Right atrium auricular region (tissue), 2 donors: ENCODE measurements around the gene CACNG4. TPM values are rescaled to one million over a fixed set of nuclear protein-coding genes. Genes with fewer than 3 reads are reported as not detected.

Experiments used
- DNase-seq: peaks from one replicate; pipeline ENCODE4 v3.0.0-alpha.2; 2019; ENCODE audit warnings: low spot score
- H3K27ac ChIP-seq, 2 donors: fragments of 200-600 bp; sonication (generic); 1 replicate in 1 of 2; 2 replicates in 1 of 2; pipeline ENCODE4 v1.5.1; 2016 to 2019
- H3K27me3 ChIP-seq, 2 donors: fragments of 200-600 bp; sonication (generic); one replicate each; pipeline versions ENCODE4 v1.5.1 to v1.6.0; 2017 to 2019
- H3K36me3 ChIP-seq: fragments of 200-600 bp; sonication (generic); one replicate; pipeline ENCODE4 v1.5.1; 2016
- H3K4me1 ChIP-seq, 2 donors: fragments of 200-600 bp; sonication (generic); one replicate each; pipeline versions ENCODE4 v1.5.1 to v1.6.0; 2017 to 2019
- H3K4me3 ChIP-seq, 2 donors: fragments of 200-600 bp; sonication (generic); 1 replicate in 1 of 2; 2 replicates in 1 of 2; pipeline ENCODE4 v1.5.1; 2017 to 2019; ENCODE audit warnings: mild to moderate bottlenecking in 1 of 2, moderate library complexity in 1 of 2
- H3K9me3 ChIP-seq, 2 donors: fragments of 200-600 bp; sonication (generic); one replicate each; pipeline ENCODE4 v1.5.1; 2019
- total RNA-seq, 2 donors: library from RNA; depleted of rRNA; stranded (reverse); fragments of >200 nt; gene quantifications; one replicate each; pipeline ENCODE4 v1.1.0, GENCODE V29; 2016
- TF ChIP-seq, protein P1 (sequence below), 2 donors: fragments of 200-600 bp; sonication (generic); IDR thresholded peaks; one replicate each; pipeline ENCODE4 v1.5.1; 2019; ENCODE audit warnings: antibody characterized with exemption in 2 of 2

Gene CACNG4
- total RNA-seq, 2 donors from 2014 or later = 0.63 to 1.9 TPM

DNA sequence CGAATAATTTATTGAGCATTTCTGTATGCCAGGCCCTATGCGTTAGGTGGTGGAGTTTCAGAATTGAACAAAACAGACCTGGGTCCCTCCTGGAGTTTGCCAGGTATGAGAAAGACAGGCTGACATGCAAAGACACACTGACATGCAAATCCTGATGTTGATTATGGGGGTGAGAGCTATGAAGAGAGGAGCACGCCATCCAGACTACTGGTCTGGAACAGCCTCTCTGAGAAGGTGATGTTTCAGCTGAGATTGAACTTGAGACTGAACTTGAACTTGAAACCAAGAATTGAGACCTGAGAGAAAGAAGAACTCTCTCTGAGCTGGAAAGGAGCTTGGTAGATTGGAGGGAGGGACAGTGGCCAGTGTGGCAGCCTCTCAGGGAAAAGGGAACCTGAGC is 14.2 kb upstream of the CACNG4 start:
- Histone ChIP-seq H3K4me1 (no peaks in the 10 kb centered on the region), H3K27ac (no peak overlapping the region), H3K27me3 (no peaks in the 10 kb centered on the region), H3K36me3 (no peaks in the 10 kb centered on the region), H3K9me3 (no peaks in the 10 kb centered on the region), H3K4me3 (no peak overlapping the region)
- TF ChIP-seq, protein P1, sequence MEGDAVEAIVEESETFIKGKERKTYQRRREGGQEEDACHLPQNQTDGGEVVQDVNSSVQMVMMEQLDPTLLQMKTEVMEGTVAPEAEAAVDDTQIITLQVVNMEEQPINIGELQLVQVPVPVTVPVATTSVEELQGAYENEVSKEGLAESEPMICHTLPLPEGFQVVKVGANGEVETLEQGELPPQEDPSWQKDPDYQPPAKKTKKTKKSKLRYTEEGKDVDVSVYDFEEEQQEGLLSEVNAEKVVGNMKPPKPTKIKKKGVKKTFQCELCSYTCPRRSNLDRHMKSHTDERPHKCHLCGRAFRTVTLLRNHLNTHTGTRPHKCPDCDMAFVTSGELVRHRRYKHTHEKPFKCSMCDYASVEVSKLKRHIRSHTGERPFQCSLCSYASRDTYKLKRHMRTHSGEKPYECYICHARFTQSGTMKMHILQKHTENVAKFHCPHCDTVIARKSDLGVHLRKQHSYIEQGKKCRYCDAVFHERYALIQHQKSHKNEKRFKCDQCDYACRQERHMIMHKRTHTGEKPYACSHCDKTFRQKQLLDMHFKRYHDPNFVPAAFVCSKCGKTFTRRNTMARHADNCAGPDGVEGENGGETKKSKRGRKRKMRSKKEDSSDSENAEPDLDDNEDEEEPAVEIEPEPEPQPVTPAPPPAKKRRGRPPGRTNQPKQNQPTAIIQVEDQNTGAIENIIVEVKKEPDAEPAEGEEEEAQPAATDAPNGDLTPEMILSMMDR (IDR thresholded peaks at IDR 0.05) = no peak
- no peak for DNase-seq

DNA sequence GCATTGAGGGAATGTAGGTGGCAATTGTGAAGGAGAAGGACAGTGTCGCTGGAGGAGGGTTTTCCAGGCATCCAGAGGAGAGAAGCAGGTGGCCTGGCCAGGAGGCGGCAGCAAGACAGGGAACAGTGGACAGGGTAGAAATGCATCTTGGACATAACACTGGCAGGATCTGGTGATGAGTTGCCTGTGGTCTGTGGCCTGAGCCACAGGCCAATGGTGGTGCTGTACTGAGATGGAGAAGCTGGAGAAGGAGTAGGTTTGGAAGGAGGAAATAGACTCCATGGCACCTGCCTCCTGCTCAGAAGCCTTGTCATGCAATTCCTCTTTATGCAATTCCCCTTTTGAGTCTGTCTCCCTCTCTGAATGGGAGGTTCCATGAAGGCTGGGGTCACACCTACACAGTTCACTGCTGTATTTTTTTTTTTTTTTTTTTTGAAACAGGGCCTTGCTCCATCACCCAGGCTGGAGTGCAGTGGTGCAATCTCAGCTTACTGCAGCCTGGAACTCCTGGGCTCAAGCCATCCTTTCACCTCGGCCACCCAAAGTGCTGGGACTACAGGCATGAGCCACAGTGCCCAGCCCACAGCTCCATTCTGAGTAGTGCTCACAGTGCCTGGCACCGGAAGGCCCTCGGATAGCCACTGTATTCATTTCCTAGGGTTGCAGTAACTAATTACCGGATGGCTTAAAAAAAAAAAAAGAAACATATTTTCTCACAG is 13.5 kb upstream of the CACNG4 start:
- Histone ChIP-seq H3K9me3 (no peaks in the 10 kb centered on the region), H3K27ac (no peak overlapping the region), H3K4me1 (no peaks in the 10 kb centered on the region), H3K36me3 (no peaks in the 10 kb centered on the region), H3K4me3 (no peak overlapping the region), H3K27me3 (no peaks in the 10 kb centered on the region)
- no peak for DNase-seq
- TF ChIP-seq, protein P1 (IDR thresholded peaks at IDR 0.05) = no peak

DNA sequence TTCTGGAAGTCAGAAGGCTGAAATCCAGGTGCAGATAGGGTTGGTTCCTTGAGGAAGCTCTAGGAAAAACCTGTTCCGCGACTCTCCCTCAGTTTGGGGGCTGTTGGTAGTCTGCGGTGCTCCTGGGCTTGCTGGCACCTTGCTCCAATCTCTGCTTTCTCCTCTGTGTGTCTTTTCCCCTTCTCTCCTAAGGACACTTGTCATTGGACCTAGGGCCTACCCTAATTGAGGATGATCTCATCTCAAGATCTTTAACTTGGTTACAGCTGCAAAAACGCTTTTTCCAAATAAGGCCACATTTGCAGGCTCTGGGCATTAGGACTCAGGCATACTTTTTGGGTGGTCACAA is 12.9 kb upstream of the CACNG4 start:
- TF ChIP-seq, protein P1 (IDR thresholded peaks at IDR 0.05) = no peak
- Histone ChIP-seq H3K36me3 (no peaks in the 10 kb centered on the region), H3K9me3 (no peaks in the 10 kb centered on the region), H3K4me1 (no peaks in the 10 kb centered on the region), H3K4me3 (no peak overlapping the region), H3K27ac (no peak overlapping the region), H3K27me3 (no peaks in the 10 kb centered on the region)
- DNase-seq = no peak

DNA sequence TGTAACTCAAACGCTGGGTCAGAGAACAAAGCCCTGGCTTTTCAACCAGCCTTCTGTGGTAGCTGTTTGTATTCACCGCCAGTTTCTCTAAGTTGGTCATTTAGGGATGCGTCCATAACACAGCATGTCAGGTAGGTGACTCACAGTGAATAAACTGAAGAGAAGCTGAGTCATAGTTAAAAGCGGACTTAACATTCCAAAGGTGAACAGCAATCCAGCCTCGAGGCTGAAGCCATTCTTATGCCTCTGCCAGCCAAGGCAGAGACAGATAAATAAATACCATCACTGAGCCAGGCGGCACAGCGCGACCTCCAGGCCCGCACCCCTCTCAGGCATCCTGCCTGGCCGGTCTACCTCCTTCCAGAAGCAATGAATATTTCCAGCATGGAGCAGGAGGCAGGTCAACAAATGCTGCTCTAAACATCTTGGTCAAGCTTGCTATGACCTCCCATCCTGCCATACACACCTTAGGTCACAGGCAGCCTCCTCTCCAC is 12.4 kb upstream of the CACNG4 start:
- TF ChIP-seq, protein P1 (IDR thresholded peaks at IDR 0.05) = no peak
- Histone ChIP-seq H3K27me3 (no peaks in the 10 kb centered on the region), H3K9me3 (no peaks in the 10 kb centered on the region), H3K27ac (no peak overlapping the region), H3K4me3 (no peak overlapping the region), H3K4me1 (no peaks in the 10 kb centered on the region), H3K36me3 (no peaks in the 10 kb centered on the region)
- no peak for DNase-seq

DNA sequence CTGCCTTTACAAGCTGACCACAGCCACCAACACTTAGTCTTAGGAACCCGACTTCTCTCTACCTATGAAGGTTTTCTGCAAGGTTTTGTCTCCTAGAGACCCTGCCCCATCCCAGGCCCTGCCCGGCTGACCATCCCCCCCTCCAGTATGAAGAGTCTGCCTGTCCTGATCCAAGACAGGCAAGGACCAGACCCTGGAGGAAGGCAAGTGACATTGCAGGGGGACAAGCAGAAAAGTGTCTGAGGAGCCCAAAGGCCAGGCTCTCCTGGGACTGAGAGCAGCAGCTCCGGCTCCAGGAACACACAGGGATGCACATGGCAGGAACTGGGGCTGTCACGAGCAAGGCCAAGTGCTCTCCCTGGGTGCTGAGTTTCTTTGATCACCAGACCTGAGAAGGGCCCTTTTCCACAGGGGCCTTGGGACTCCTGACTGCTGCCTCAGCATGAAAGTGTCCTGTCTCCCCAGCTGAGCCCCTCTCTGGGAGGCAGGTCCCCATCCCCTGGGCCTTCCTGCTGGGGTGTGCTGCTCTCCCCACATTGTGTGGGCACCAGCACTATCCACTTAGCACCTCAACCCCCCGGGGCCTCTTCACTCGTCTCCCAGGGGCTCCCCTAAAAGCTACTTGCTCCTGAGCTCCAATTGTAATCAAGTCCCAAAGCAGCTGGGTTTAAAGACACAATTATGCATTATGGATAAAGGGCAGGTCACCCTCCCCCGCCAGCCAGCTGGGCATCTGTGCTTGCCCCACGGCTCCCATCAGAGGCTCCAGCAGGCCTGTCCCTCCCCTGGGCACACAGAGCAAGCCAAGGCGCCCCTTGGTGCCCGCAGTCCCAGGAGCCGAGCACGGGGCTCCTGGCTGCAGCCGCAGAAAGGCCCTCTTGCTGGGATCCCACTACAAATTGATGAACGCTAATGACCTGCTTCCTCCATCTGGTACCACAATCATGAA is 11.6 kb upstream of the CACNG4 start:
- Histone ChIP-seq H3K4me1 (no peaks in the 10 kb centered on the region), H3K9me3 (no peaks in the 10 kb centered on the region), H3K27ac (no peak overlapping the region), H3K36me3 (no peaks in the 10 kb centered on the region), H3K4me3 (no peak overlapping the region), H3K27me3 (no peaks in the 10 kb centered on the region)
- DNase-seq = no peak
- TF ChIP-seq, protein P1 (IDR thresholded peaks at IDR 0.05) = no peak
